ENCODE measurements around the gene SIGLEC15.

GRCh38 chr18:45845410-45845809 is 19.9 kb downstream of the SIGLEC15 start:
- TF ChIP-seq POLR2AphosphoS5 (IDR thresholded peaks at IDR 0.05; ENCODE audit: low read depth, low read length), result no peak
- TF ChIP-seq TAF1 (IDR thresholded peaks at IDR 0.05; ENCODE audit: borderline replicate concordance, low read depth, low read length), result no peak
